ENCODE data around the gene GDPD1.

DNA sequence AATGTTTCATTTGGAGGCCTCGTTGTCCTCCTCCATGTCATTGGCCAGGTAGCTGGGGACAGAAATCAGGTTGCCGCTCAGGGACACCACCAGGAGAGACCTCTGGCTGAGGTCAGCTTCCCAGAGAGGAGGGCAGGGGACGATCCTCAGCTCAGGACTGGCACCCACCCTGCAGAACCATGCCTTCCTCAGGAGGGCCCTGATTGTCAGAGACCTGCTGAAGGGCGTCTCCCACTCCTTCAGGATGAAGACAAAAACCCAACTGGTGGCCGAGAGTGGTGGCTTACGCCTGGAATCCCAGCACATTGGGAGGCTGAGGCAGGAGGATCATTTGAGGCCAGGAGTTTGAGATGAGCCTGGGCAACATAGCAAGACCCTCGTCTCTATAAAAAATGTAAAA is 45.2 kb upstream of the GDPD1 start:
- TF ChIP-seq SREBF2 (IDR thresholded peaks at IDR 0.05), result no peak
- TF ChIP-seq CEBPB (IDR thresholded peaks at IDR 0.05), result no peak
- TF ChIP-seq, protein P1, sequence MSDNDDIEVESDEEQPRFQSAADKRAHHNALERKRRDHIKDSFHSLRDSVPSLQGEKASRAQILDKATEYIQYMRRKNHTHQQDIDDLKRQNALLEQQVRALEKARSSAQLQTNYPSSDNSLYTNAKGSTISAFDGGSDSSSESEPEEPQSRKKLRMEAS (IDR thresholded peaks at IDR 0.05), result no peak
- TF ChIP-seq, protein P2, sequence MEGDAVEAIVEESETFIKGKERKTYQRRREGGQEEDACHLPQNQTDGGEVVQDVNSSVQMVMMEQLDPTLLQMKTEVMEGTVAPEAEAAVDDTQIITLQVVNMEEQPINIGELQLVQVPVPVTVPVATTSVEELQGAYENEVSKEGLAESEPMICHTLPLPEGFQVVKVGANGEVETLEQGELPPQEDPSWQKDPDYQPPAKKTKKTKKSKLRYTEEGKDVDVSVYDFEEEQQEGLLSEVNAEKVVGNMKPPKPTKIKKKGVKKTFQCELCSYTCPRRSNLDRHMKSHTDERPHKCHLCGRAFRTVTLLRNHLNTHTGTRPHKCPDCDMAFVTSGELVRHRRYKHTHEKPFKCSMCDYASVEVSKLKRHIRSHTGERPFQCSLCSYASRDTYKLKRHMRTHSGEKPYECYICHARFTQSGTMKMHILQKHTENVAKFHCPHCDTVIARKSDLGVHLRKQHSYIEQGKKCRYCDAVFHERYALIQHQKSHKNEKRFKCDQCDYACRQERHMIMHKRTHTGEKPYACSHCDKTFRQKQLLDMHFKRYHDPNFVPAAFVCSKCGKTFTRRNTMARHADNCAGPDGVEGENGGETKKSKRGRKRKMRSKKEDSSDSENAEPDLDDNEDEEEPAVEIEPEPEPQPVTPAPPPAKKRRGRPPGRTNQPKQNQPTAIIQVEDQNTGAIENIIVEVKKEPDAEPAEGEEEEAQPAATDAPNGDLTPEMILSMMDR (IDR thresholded peaks at IDR 0.05), result no peak
- TF ChIP-seq, protein P3, sequence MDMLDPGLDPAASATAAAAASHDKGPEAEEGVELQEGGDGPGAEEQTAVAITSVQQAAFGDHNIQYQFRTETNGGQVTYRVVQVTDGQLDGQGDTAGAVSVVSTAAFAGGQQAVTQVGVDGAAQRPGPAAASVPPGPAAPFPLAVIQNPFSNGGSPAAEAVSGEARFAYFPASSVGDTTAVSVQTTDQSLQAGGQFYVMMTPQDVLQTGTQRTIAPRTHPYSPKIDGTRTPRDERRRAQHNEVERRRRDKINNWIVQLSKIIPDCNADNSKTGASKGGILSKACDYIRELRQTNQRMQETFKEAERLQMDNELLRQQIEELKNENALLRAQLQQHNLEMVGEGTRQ (IDR thresholded peaks at IDR 0.05), result no peak
- TF ChIP-seq RAD21 (conservative IDR thresholded peaks at IDR 0.05 in 1 of 2, IDR thresholded peaks at IDR 0.05 in 1 of 2), result no peak
- no peak for TF ChIP-seq MAZ (IDR thresholded peaks at IDR 0.05; ENCODE audit: borderline replicate concordance, low read depth, low read length)
- TF ChIP-seq, protein P4, sequence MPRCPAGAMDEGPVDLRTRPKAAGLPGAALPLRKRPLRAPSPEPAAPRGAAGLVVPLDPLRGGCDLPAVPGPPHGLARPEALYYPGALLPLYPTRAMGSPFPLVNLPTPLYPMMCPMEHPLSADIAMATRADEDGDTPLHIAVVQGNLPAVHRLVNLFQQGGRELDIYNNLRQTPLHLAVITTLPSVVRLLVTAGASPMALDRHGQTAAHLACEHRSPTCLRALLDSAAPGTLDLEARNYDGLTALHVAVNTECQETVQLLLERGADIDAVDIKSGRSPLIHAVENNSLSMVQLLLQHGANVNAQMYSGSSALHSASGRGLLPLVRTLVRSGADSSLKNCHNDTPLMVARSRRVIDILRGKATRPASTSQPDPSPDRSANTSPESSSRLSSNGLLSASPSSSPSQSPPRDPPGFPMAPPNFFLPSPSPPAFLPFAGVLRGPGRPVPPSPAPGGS (IDR thresholded peaks at IDR 0.05), result no peak
- no peak for TF ChIP-seq BHLHE40 (IDR thresholded peaks at IDR 0.05; ENCODE audit: low read depth, low read length)
- TF ChIP-seq POLR2A (IDR thresholded peaks at IDR 0.05; ENCODE audit: low read length), result no peak

Data from A549 (cell line).